ENCODE data around the gene MRPL11. TPM values are rescaled to one million over a fixed set of nuclear protein-coding genes. Genes with fewer than 3 reads are reported as not detected.

MRPL11 gene
- total RNA-seq, 1 experiment from 2014 or later: 174 TPM

- Histone ChIP-seq H3K4me3 (ENCODE audit: insufficient read depth, low read depth, low read length) (no peak overlapping the region), H3K27me3 (ENCODE audit: control insufficient read depth, insufficient read depth, low read length) (no peaks in the 10 kb centered on the region; the same call in 1 of the 2 replicates), H3K36me3 (replicated peaks; ENCODE audit: control insufficient read depth, insufficient read depth, low read length) (no peaks in the 10 kb centered on the region)
- DNase-seq: no peak
These were observed 28.5 kb downstream of the MRPL11 start for GRCh38 chr11:66410191-66410590.

DNA sequence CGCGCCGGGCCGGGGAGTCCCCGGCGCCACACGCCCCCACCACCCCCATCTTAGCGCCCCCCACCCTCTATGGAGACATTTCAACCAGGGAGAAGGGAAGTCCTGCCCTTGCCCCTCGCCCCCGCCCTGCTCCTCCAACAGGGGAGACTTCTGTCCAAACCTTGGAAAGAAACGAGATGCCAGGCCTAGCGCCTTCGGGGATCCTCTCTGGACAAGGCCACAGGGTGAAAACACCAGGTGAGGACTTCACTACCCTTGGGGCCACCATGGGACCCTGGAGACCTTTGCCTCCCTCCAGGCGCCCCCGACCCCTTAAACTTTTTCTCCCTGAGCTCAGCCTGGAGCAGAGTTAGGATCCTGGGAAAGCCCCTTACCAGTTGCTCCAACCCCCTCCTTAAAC, 29.4 kb downstream of the MRPL11 start:
- H3K27me3 ChIP-seq (ENCODE audit: control insufficient read depth, insufficient read depth, low read length): no peaks in the 10 kb centered on the region; the same call in 1 of the 2 replicates
- no peaks in the 10 kb centered on the region for H3K36me3 ChIP-seq (replicated peaks; ENCODE audit: control insufficient read depth, insufficient read depth, low read length)
- no peak for DNase-seq
- peak overlapping the region; percentile 56 for H3K4me3 ChIP-seq (ENCODE audit: insufficient read depth, low read depth, low read length)

DNA sequence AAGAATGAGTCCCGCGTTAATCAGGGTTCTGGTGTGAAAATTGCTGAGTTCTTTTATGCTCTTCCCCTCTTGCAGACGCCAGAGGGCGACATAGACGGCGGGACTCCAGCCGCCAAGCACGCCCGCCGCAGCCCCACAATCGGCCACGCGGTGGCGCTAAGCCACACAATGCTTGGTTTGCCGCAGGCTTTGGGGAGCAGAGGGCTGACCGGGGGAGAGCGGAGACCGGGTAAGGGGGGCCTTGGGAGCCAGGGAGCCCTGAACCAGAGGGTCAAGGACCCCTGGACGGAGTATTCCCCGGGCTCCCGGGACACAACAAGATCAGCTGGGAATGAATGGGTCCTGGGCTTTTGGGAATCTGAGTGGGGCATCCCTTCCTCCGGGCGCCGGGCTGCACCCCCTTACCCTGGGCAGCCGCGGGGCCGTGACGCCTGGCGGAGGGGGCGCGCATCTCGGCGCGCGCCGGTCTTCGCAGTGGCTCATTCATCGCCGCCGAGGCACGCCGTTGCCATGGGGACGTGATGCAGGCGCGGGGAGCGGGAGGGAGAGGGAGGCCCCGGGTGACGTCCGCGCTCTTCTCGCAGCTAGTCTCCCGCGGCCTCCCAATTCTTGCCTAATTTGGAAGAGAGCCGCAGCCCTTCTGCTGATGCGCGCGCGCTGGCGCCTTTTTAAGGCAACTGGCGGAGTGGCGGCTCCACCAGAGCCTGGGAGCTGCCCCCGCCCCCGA, 30.0 kb downstream of the MRPL11 start:
- peak overlapping the region; percentile 56 for H3K4me3 ChIP-seq (ENCODE audit: insufficient read depth, low read depth, low read length)

GRCh38 chr11:66407651-66408050, 31.0 kb downstream of the MRPL11 start:
- DNase-seq: no peak
- Histone ChIP-seq H3K4me3 (ENCODE audit: insufficient read depth, low read depth, low read length) (no peak overlapping the region), H3K36me3 (replicated peaks; ENCODE audit: control insufficient read depth, insufficient read depth, low read length) (no peaks in the 10 kb centered on the region), H3K27me3 (ENCODE audit: control insufficient read depth, insufficient read depth, low read length) (no peaks in the 10 kb centered on the region; the same call in 1 of the 2 replicates)

More for the DNA sequence above, 30.0 kb downstream of the MRPL11 start:
- DNase-seq: peak; percentile 99
- Histone ChIP-seq H3K36me3 (replicated peaks; ENCODE audit: control insufficient read depth, insufficient read depth, low read length) (no peaks in the 10 kb centered on the region), H3K27me3 (ENCODE audit: control insufficient read depth, insufficient read depth, low read length) (no peaks in the 10 kb centered on the region; the same call in 1 of the 2 replicates)

- no peaks in the 10 kb centered on the region for H3K36me3 ChIP-seq (replicated peaks; ENCODE audit: control insufficient read depth, insufficient read depth, low read length)
- DNase-seq: no peak
- no peak overlapping the region for H3K4me3 ChIP-seq (ENCODE audit: insufficient read depth, low read depth, low read length)
- H3K27me3 ChIP-seq (ENCODE audit: control insufficient read depth, insufficient read depth, low read length): no peaks in the 10 kb centered on the region
These were observed 44.7 kb downstream of the MRPL11 start for GRCh38 chr11:66393954-66394353.

DNA sequence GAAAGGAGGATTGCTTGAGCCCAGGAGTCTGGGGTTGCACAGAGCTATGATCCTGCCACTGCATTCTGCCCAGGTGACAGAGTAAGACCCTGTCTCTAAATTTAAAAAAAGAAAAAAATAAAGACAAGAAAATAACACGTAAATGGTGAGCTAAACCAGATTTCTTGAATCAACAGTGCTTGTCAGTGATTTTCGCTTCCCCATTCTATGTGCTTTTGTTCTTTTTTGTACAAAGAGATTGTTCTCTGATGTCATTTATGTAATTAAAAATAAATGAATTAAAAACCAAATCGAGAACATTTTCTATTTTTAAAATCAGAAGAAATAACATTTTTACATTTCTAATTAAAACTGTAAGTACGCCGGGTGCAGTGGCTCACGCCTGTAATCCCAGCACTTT, 47.3 kb downstream of the MRPL11 start:
- no peak for DNase-seq
- H3K36me3 ChIP-seq (replicated peaks; ENCODE audit: control insufficient read depth, insufficient read depth, low read length): no peaks in the 10 kb centered on the region
- H3K27me3 ChIP-seq (ENCODE audit: control insufficient read depth, insufficient read depth, low read length): no peaks in the 10 kb centered on the region; the same call in 1 of the 2 replicates
- no peak overlapping the region for H3K4me3 ChIP-seq (ENCODE audit: insufficient read depth, low read depth, low read length)

DNA sequence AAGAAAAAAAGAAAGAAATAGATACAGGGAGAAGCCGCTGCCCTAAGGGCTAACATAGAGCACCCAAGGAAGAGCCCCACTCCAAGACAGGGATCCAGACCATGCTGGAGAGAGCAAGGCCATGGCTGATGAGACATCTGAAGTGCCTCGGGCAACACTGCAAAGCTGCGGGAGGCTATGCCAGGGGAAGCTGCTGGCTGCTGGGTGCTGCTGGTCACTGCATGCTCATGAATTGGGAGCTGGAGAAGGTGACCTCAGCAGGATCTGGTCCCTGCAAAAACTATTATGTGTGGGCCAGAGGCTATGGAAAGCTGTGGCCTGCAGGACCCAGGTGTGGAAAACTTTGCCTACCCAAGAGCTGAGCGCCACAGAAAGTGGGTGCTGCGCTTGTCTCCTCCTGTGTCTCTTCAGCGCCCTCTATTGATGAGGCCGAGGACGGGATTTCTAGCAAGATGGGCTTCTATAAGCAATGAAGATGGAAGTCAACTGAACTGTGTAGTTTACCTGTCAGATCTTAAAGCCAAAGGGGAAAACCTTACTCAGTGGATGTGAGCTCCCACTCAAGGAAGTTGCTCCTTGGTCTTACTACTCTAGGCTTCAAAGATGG, 49.8 kb downstream of the MRPL11 start:
- H3K27me3 ChIP-seq (ENCODE audit: control insufficient read depth, insufficient read depth, low read length): no peaks in the 10 kb centered on the region; the same call in 1 of the 2 replicates
- DNase-seq: peak; percentile 75
- H3K4me3 ChIP-seq (ENCODE audit: insufficient read depth, low read depth, low read length): no peak overlapping the region
- no peaks in the 10 kb centered on the region for H3K36me3 ChIP-seq (replicated peaks; ENCODE audit: control insufficient read depth, insufficient read depth, low read length)

GRCh38 chr11:66386171-66387069, 52.2 kb downstream of the MRPL11 start:
- Histone ChIP-seq H3K27me3 (ENCODE audit: control insufficient read depth, insufficient read depth, low read length) (no peaks in the 10 kb centered on the region; the same call in 1 of the 2 replicates), H3K36me3 (replicated peaks; ENCODE audit: control insufficient read depth, insufficient read depth, low read length) (no peaks in the 10 kb centered on the region), H3K4me3 (ENCODE audit: insufficient read depth, low read depth, low read length) (peak overlapping the region; percentile 19; the same call in 1 of the 2 replicates)
- DNase-seq: peak; percentile 72

Other genes with a start within 250 kb of the MRPL11 start
- gene KLC2, start 181.1 kb downstream of the MRPL11 start, total RNA-seq (2014; rRNA removed; shearing (Covaris generic)): 21.5 and 28.1 TPM in 2 replicates
- 140 and 165 TPM in 2 replicates for gene RAB1B, start 170.2 kb downstream of the MRPL11 start, total RNA-seq (2014; rRNA removed; shearing (Covaris generic))
- 3.5 and 12.0 TPM in 2 replicates for gene CNIH2, start 160.7 kb downstream of the MRPL11 start, total RNA-seq (2014; rRNA removed; shearing (Covaris generic))
- gene YIF1A, start 149.7 kb downstream of the MRPL11 start, total RNA-seq (2014; rRNA removed; shearing (Covaris generic)): 117 and 125 TPM in 2 replicates
- gene TMEM151A, start 147.0 kb downstream of the MRPL11 start, total RNA-seq (2014; rRNA removed; shearing (Covaris generic)): 0.42 and 0.85 TPM in 2 replicates
- gene CD248, start 121.8 kb downstream of the MRPL11 start, total RNA-seq (2014; rRNA removed; shearing (Covaris generic)): 0.83 and 1.4 TPM in 2 replicates
- gene RIN1, start 102.4 kb downstream of the MRPL11 start, total RNA-seq (2014; rRNA removed; shearing (Covaris generic)): 7.2 and 9.6 TPM in 2 replicates
- gene BRMS1, start 93.7 kb downstream of the MRPL11 start, total RNA-seq (2014; rRNA removed; shearing (Covaris generic)): 53.5 and 72.8 TPM in 2 replicates
- gene B4GAT1, start 91.2 kb downstream of the MRPL11 start, total RNA-seq (2014; rRNA removed; shearing (Covaris generic)): 41.6 and 41.9 TPM in 2 replicates
- gene SLC29A2, start 67.1 kb downstream of the MRPL11 start, total RNA-seq (2014; rRNA removed; shearing (Covaris generic)): 23.8 and 32.1 TPM in 2 replicates
- 0.04 TPM in 1 of 2 replicates, not detected in the other for gene NPAS4, start 17.8 kb downstream of the MRPL11 start, total RNA-seq (2014; rRNA removed; shearing (Covaris generic))
- 8.1 and 9.5 TPM in 2 replicates for gene PELI3, start 28.1 kb upstream of the MRPL11 start, total RNA-seq (2014; rRNA removed; shearing (Covaris generic))
- 146 and 156 TPM in 2 replicates for gene DPP3, start 41.6 kb upstream of the MRPL11 start, total RNA-seq (2014; rRNA removed; shearing (Covaris generic))
- 25.4 and 26.5 TPM in 2 replicates for gene BBS1, start 71.8 kb upstream of the MRPL11 start, total RNA-seq (2014; rRNA removed; shearing (Covaris generic))
- 14.8 and 25.8 TPM in 2 replicates for gene ZDHHC24, start 107.2 kb upstream of the MRPL11 start, total RNA-seq (2014; rRNA removed; shearing (Covaris generic))
- gene ACTN3, start 108.1 kb upstream of the MRPL11 start, total RNA-seq (2014; rRNA removed; shearing (Covaris generic)): 36.9 and 68.8 TPM in 2 replicates
- 4.8 and 5.1 TPM in 2 replicates for gene CTSF, start 129.8 kb upstream of the MRPL11 start, total RNA-seq (2014; rRNA removed; shearing (Covaris generic))
- gene CCDC87, start 154.2 kb upstream of the MRPL11 start, total RNA-seq (2014; rRNA removed; shearing (Covaris generic)): 0.52 and 0.67 TPM in 2 replicates
- 47.6 and 53.7 TPM in 2 replicates for gene CCS, start 154.3 kb upstream of the MRPL11 start, total RNA-seq (2014; rRNA removed; shearing (Covaris generic))
- gene RBM14, start 177.8 kb upstream of the MRPL11 start, total RNA-seq (2014; rRNA removed; shearing (Covaris generic)): 51.6 and 55.2 TPM in 2 replicates
- 120 and 134 TPM in 2 replicates for gene RBM4, start 199.9 kb upstream of the MRPL11 start, total RNA-seq (2014; rRNA removed; shearing (Covaris generic))
- 13.1 and 21.8 TPM in 2 replicates for gene RBM4B, start 239.0 kb upstream of the MRPL11 start, total RNA-seq (2014; rRNA removed; shearing (Covaris generic))